K562 (cell line): ENCODE measurements around the gene B4GALT5. TPM values are rescaled to one million over a fixed set of nuclear protein-coding genes. Genes with fewer than 3 reads are reported as not detected.
A peak's percentile ranks its signal among the peaks of the same experiment; 100 is the strongest.

Experiments
- ARHGAP35 ChIP-seq: fragments of 450-650 bp; IDR thresholded peaks from 2 replicates; pipeline ENCODE4 v1.6.1; 2018; ENCODE audit not compliant: partially characterized antibody
- CHD2 ChIP-seq: IDR thresholded peaks from 2 replicates; pipeline ENCODE4 v1.6.1; 2011; ENCODE audit warnings: low read depth, low read length
- ESRRA ChIP-seq: fragments of 450-650 bp; IDR thresholded peaks from 2 replicates; pipeline ENCODE4 v1.6.1; 2014; ENCODE audit warnings: low read depth, mild to moderate bottlenecking, moderate library complexity, borderline replicate concordance
- ETV6 ChIP-seq, 3 experiments: fragments of 150-350 bp in 1 of 3; sonication (generic) in 1 of 3; formaldehyde crosslinking in 1 of 3; IDR thresholded peaks; 2 replicates each; pipeline versions ENCODE4 v1.6.1 to v1.8.0; 2014 to 2022; ENCODE audit warnings: borderline replicate concordance in 2 of 3, low read depth in 2 of 3, antibody characterized with exemption in 1 of 3, low read length in 1 of 3, mild to moderate bottlenecking in 1 of 3, missing genetic modification reagents in 1 of 3
- HCFC1 ChIP-seq: IDR thresholded peaks from 2 replicates; pipeline ENCODE4 v1.6.1; 2012; ENCODE audit warnings: low read depth, low read length, improper control_type of control experiment
- HOXB6 ChIP-seq: fragments of 250-450 bp; sonication (Bioruptor Pico); IDR thresholded peaks from 2 replicates; pipeline ENCODE4 v1.5.1; 2022; ENCODE audit warnings: mild to moderate bottlenecking, borderline replicate concordance
- KDM2B ChIP-seq: fragments of 250-450 bp; sonication (Bioruptor Pico); IDR thresholded peaks from 2 replicates; pipeline ENCODE4 v1.8.0; 2021; ENCODE audit warnings: mild to moderate bottlenecking, moderate library complexity
- LEF1 ChIP-seq: fragments of 450-650 bp; IDR thresholded peaks from 2 replicates; pipeline ENCODE4 v1.6.1; 2016; ENCODE audit warnings: mild to moderate bottlenecking
- RBM25 ChIP-seq: fragments of 200-400 bp; formaldehyde crosslinking; IDR thresholded peaks from 2 replicates; pipeline ENCODE4 v1.6.1; 2018; ENCODE audit warnings: low read length, low read depth, moderate library complexity; ENCODE audit not compliant: severe bottlenecking
- RERE ChIP-seq: sonication (generic); formaldehyde crosslinking; IDR thresholded peaks from 2 replicates; pipeline ENCODE4 v1.8.0; 2023; ENCODE audit warnings: missing genetic modification reagents, mild to moderate bottlenecking, borderline replicate concordance
- SAFB2 ChIP-seq: fragments of 200-400 bp; formaldehyde crosslinking; IDR thresholded peaks from 2 replicates; pipeline ENCODE4 v1.6.1; 2018; ENCODE audit warnings: borderline replicate concordance, low read length, low read depth, moderate library complexity; ENCODE audit not compliant: severe bottlenecking
- SIRT6 ChIP-seq: IDR thresholded peaks from one replicate; pipeline ENCODE4 v1.6.1; 2012; ENCODE audit warnings: low read depth, mild to moderate bottlenecking, control low read depth, inconsistent platforms, low read length, moderate library complexity
- SMAD2 ChIP-seq: fragments of 150-350 bp; IDR thresholded peaks from 2 replicates; pipeline ENCODE4 v1.6.1; 2014; ENCODE audit warnings: low read depth, mild to moderate bottlenecking, low read length
- TCFL5 ChIP-seq: fragments of 250-450 bp; sonication (Bioruptor Pico); conservative IDR thresholded peaks from 2 replicates; pipeline ENCODE4 v1.6.1; 2021; ENCODE audit warnings: mild to moderate bottlenecking, moderate library complexity, matching md5 sums
- ZNF354B ChIP-seq: fragments of 250-450 bp; sonication (Bioruptor Pico); IDR thresholded peaks from 2 replicates; pipeline ENCODE4 v1.4.0; 2020
- ZNF589 ChIP-seq: fragments of 200-800 bp; sonication (Bioruptor generic); IDR thresholded peaks from 2 replicates; pipeline ENCODE4 v1.6.1; 2016; ENCODE audit warnings: low read depth, missing genetic modification characterization, missing compliant biosample characterization
- polyA plus RNA-seq, 8 experiments: library from polyadenylated mRNA; depleted of rRNA in 4 of 8; stranded (reverse) in 5 of 8; unstranded in 3 of 8; fragments of >200 nt; fragmentation: Nextera tagmentation in 2 of 8; fragmentation: Illumina TruSeq in 1 of 8; extraction: Ambion mirVana in 2 of 8; extraction: Trizol in 1 of 8; gene quantifications; 2 replicates each; pipeline versions ENCODE4 v1.2.1 to v1.2.3, GENCODE V29; 2011 to 2014; ENCODE audit warnings: inconsistent platforms in 1 of 8, missing spikeins in 1 of 8
- total RNA-seq, 7 experiments: library from RNA; depleted of rRNA in 6 of 7; stranded (reverse); fragments of >200 nt in 6 of 7; fragmentation: Illumina TruSeq in 2 of 7; extraction: Trizol in 2 of 7; gene quantifications; 2 replicates each; pipeline versions ENCODE4 v1.2.1 to v1.2.3, GENCODE V29; 2011 to 2021; ENCODE audit warnings: low replicate concordance in 1 of 7
- TF ChIP-seq, protein P1 (sequence below): fragments of 250-450 bp; sonication (Bioruptor Pico); IDR thresholded peaks from 2 replicates; pipeline ENCODE4 v1.5.1; 2021; ENCODE audit warnings: mild to moderate bottlenecking
- TF ChIP-seq, protein P2 (sequence below): fragments of 450-650 bp; formaldehyde crosslinking; IDR thresholded peaks from 2 replicates; pipeline ENCODE4 v1.4.0; 2022; ENCODE audit warnings: mild to moderate bottlenecking, moderate library complexity

Gene B4GALT5
- total and polyA plus RNA-seq, 9 of the 15 experiments (the other 6 are each of a cell fraction or from before 2014, with no cell fraction given): 8.5 to 32.6 (median 23.4) TPM

GRCh38 chr20:49762940-49763766 lies 49.5 kb upstream of the B4GALT5 start (continued):
- TF ChIP-seq ETV6 (IDR thresholded peaks at IDR 0.05; ENCODE audit: borderline replicate concordance in 1 of 2, low read depth in 2 of 2, low read length in 1 of 2) (no peak), ETV6 (CRISPR knock-in tag; IDR thresholded peaks at IDR 0.05; ENCODE audit: borderline replicate concordance) (no peak), ZNF354B (CRISPR knock-in tag) (0 out of 2 replicates have a peak, but pooled peaks have one; percentile 41), CHD2 (no peak), ZNF589 (peak; percentile 93), HCFC1 (no peak), KDM2B (0 out of 2 replicates have a peak, but pooled peaks have one; percentile 66), SIRT6 (no peak), ESRRA (peak; percentile 17; the same call in 1 of the 2 replicates), LEF1 (no peak), RERE (no peak), TCFL5 (0 out of 2 replicates have a peak, but pooled peaks have one; percentile 70), HOXB6 (CRISPR knock-in tag) (no peak), RBM25 (no peak), SAFB2 (no peak), SMAD2 (no peak), ARHGAP35 (no peak)
- TF ChIP-seq, protein P1, sequence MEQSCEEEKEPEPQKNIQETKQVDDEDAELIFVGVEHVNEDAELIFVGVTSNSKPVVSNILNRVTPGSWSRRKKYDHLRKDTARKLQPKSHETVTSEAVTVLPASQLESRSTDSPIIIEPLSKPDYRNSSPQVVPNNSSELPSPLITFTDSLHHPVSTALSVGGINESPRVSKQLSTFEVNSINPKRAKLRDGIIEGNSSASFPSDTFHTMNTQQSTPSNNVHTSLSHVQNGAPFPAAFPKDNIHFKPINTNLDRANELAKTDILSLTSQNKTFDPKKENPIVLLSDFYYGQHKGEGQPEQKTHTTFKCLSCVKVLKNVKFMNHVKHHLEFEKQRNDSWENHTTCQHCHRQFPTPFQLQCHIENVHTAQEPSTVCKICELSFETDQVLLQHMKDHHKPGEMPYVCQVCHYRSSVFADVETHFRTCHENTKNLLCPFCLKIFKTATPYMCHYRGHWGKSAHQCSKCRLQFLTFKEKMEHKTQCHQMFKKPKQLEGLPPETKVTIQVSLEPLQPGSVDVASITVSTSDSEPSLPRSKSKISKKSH (CRISPR knock-in tag): no peak
- TF ChIP-seq, protein P2, sequence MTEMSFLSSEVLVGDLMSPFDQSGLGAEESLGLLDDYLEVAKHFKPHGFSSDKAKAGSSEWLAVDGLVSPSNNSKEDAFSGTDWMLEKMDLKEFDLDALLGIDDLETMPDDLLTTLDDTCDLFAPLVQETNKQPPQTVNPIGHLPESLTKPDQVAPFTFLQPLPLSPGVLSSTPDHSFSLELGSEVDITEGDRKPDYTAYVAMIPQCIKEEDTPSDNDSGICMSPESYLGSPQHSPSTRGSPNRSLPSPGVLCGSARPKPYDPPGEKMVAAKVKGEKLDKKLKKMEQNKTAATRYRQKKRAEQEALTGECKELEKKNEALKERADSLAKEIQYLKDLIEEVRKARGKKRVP: 0 out of 2 replicates have a peak, but pooled peaks have one; percentile 44
